ENCODE measurements around the gene BBS9. TPM values are rescaled to one million over a fixed set of nuclear protein-coding genes. Genes with fewer than 3 reads are reported as not detected.

The BBS9 gene
- total and polyA plus RNA-seq, 9 donors = 13.0 to 23.5 (median 15.9) TPM

DNA sequence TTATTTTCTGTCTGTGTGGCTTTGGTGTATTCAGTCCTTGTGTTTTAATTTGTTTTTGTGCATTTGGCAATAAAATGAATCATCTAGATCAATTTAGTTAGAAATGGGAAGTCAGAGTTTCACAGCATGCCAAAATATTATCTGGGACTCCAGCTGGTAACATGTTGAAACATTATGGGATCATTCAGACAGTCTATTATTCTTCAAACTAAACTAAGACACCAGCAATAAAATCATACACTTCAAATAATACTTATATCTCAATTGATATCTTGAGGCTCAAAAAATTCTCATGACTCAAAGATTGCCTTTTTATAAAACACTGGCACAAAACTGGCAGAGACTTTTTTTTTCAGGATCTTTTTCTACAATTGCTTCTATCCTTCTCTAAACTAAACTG lies 14.4 kb upstream of the BBS9 start:
- Histone ChIP-seq H3K9me3 (replicated peaks; ENCODE audit: control insufficient read depth, low read depth, low read length) (peaks cover 9% of the 10 kb centered on the region), H3K4me3 (ENCODE audit: low read length) (no peak overlapping the region), H3K27me3 (ENCODE audit: control insufficient read depth, insufficient read depth, low read length) (no peaks in the 10 kb centered on the region), H3K27ac (ENCODE audit: low read length) (no peak overlapping the region), H3K36me3 (ENCODE audit: control insufficient read depth, insufficient read depth, low read length) (no peaks in the 10 kb centered on the region), H3K4me1 (ENCODE audit: control insufficient read depth, insufficient read depth, low read length) (no peaks in the 10 kb centered on the region)
- no peak for DNase-seq

DNA sequence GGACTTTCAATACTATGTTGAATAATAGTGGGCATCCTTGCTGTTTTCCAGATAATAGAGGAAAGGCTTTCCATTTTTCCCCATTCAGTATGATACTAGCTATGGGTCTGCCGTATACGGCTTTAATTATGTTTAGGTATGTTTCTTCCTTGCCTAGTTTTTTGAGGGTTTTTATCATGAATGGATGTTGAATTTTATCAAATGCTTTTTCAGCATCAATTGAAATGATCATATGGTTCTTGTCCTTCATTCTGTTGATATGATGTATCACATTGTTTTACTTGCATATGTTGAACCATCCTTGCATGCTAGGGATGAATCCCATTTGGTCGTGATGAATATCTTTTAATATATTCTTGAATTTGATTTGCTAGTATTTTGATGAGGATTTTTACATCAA lies 11.0 kb upstream of the BBS9 start:
- H3K36me3 ChIP-seq (ENCODE audit: control insufficient read depth, insufficient read depth, low read length) = no peaks in the 10 kb centered on the region
- WGBS (ENCODE audit: insufficient coverage) = no CpG with 5 or more reads among the region's 3 CpGs
- H3K27me3 ChIP-seq (ENCODE audit: control insufficient read depth, insufficient read depth, low read length) = no peaks in the 10 kb centered on the region
- peaks cover 9% of the 10 kb centered on the region for H3K9me3 ChIP-seq (replicated peaks; ENCODE audit: control insufficient read depth, low read depth, low read length)
- H3K4me3 ChIP-seq (ENCODE audit: low read length) = no peak overlapping the region
- DNase-seq = no peak
- H3K27ac ChIP-seq (ENCODE audit: low read length) = no peak overlapping the region
- H3K4me1 ChIP-seq (ENCODE audit: control insufficient read depth, insufficient read depth, low read length) = no peaks in the 10 kb centered on the region

GRCh38 chr7:33127085-33127484 lies 2.3 kb upstream of the BBS9 start:
- Histone ChIP-seq H3K4me3 (ENCODE audit: low read length) (no peak overlapping the region), H3K4me1 (ENCODE audit: control insufficient read depth, insufficient read depth, low read length) (peaks cover 3% of the 10 kb centered on the region), H3K27me3 (ENCODE audit: control insufficient read depth, insufficient read depth, low read length) (no peaks in the 10 kb centered on the region), H3K9me3 (replicated peaks; ENCODE audit: control insufficient read depth, low read depth, low read length) (no peaks in the 10 kb centered on the region), H3K27ac (ENCODE audit: low read length) (no peak overlapping the region), H3K36me3 (ENCODE audit: control insufficient read depth, insufficient read depth, low read length) (no peaks in the 10 kb centered on the region)
- DNase-seq = no peak
- WGBS (ENCODE audit: insufficient coverage) = no CpG with 5 or more reads among the region's 2 CpGs

GRCh38 chr7:33128631-33128989 lies 754 bp upstream of the BBS9 start:
- H3K4me1 ChIP-seq (ENCODE audit: control insufficient read depth, insufficient read depth, low read length) = peaks cover 3% of the 10 kb centered on the region
- H3K9me3 ChIP-seq (replicated peaks; ENCODE audit: control insufficient read depth, low read depth, low read length) = no peaks in the 10 kb centered on the region
- no peak for DNase-seq
- H3K27ac ChIP-seq (ENCODE audit: low read length) = peak overlapping the region; percentile 91
- H3K36me3 ChIP-seq (ENCODE audit: control insufficient read depth, insufficient read depth, low read length) = no peaks in the 10 kb centered on the region
- WGBS (ENCODE audit: insufficient coverage) = 0% methylated on average over 1 of the region's 3 CpGs
- H3K4me3 ChIP-seq (ENCODE audit: low read length) = peak overlapping the region; percentile 78
- H3K27me3 ChIP-seq (ENCODE audit: control insufficient read depth, insufficient read depth, low read length) = no peaks in the 10 kb centered on the region

GRCh38 chr7:33129806-33130153 lies 416 bp downstream of the BBS9 start:
- H3K4me3 ChIP-seq (ENCODE audit: low read length) = peak overlapping the region; percentile 78
- H3K36me3 ChIP-seq (ENCODE audit: control insufficient read depth, insufficient read depth, low read length) = no peaks in the 10 kb centered on the region
- peaks cover 3% of the 10 kb centered on the region for H3K4me1 ChIP-seq (ENCODE audit: control insufficient read depth, insufficient read depth, low read length)
- no peaks in the 10 kb centered on the region for H3K27me3 ChIP-seq (ENCODE audit: control insufficient read depth, insufficient read depth, low read length)
- 0% methylated on average over 5 of the region's 11 CpGs for WGBS (ENCODE audit: insufficient coverage)
- DNase-seq = no peak
- no peaks in the 10 kb centered on the region for H3K9me3 ChIP-seq (replicated peaks; ENCODE audit: control insufficient read depth, low read depth, low read length)
- peak overlapping the region; percentile 91 for H3K27ac ChIP-seq (ENCODE audit: low read length)

DNA sequence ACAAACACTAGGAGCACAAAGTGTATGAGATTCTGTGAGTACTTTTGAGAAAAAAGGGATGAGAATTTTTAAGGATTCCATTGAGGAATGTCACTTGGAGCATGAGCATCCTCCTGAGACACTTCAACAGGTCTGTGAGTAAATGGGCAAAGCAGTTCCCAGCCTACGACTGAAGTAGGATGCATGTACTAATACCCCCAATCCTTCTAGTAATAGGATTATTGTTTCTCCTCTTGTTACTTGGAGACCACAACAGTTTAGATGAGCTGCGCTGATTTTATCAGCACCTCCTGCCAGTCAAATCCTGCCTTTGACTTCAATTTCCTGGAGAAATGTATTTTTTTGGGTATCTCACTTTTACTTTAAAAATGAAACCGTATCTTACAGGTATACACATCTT lies 820 bp downstream of the BBS9 start:
- H3K27ac ChIP-seq (ENCODE audit: low read length) = no peak overlapping the region
- peaks cover 3% of the 10 kb centered on the region for H3K4me1 ChIP-seq (ENCODE audit: control insufficient read depth, insufficient read depth, low read length)
- H3K9me3 ChIP-seq (replicated peaks; ENCODE audit: control insufficient read depth, low read depth, low read length) = no peaks in the 10 kb centered on the region
- H3K4me3 ChIP-seq (ENCODE audit: low read length) = peak overlapping the region; percentile 78
- peak; percentile 24 for DNase-seq
- no peaks in the 10 kb centered on the region for H3K27me3 ChIP-seq (ENCODE audit: control insufficient read depth, insufficient read depth, low read length)
- WGBS (ENCODE audit: insufficient coverage) = no CpG with 5 or more reads among the region's 3 CpGs
- no peaks in the 10 kb centered on the region for H3K36me3 ChIP-seq (ENCODE audit: control insufficient read depth, insufficient read depth, low read length)

DNA sequence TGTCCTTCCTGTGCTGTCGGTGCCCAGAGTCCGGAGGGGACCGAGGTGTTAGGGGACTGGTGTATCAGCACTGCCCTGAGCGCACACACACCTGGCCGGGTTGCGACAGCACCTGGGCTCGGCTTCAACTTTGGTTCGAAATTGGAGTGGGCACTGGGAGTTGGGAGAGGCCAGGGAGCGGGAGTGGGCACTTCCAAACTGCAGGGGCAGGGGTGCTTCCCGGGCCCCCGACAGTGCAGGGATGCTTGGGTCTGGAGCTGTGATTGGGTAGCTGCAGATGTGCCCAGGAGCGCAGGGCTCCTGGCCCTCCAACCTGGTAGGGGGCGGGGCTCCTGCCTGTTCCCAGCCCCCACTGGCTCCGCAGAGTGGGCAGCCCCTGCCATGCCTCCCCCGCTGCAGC lies 7.7 kb downstream of the BBS9 start:
- no peak overlapping the region for H3K4me3 ChIP-seq (ENCODE audit: low read length)
- WGBS (ENCODE audit: insufficient coverage) = 89% methylated on average over 14 of the region's 15 CpGs
- peaks cover 5% of the 10 kb centered on the region for H3K9me3 ChIP-seq (replicated peaks; ENCODE audit: control insufficient read depth, low read depth, low read length)
- no peaks in the 10 kb centered on the region for H3K4me1 ChIP-seq (ENCODE audit: control insufficient read depth, insufficient read depth, low read length)
- no peaks in the 10 kb centered on the region for H3K36me3 ChIP-seq (ENCODE audit: control insufficient read depth, insufficient read depth, low read length)
- no peak overlapping the region for H3K27ac ChIP-seq (ENCODE audit: low read length)
- no peak for DNase-seq
- no peaks in the 10 kb centered on the region for H3K27me3 ChIP-seq (ENCODE audit: control insufficient read depth, insufficient read depth, low read length)

- H3K36me3 ChIP-seq (ENCODE audit: control insufficient read depth, insufficient read depth, low read length) = no peaks in the 10 kb centered on the region
- peaks cover 4% of the 10 kb centered on the region for H3K9me3 ChIP-seq (replicated peaks; ENCODE audit: control insufficient read depth, low read depth, low read length)
- no CpG with 5 or more reads among the region's 1 CpG for WGBS (ENCODE audit: insufficient coverage)
- H3K4me3 ChIP-seq (ENCODE audit: low read length) = no peak overlapping the region
- no peaks in the 10 kb centered on the region for H3K27me3 ChIP-seq (ENCODE audit: control insufficient read depth, insufficient read depth, low read length)
- no peaks in the 10 kb centered on the region for H3K4me1 ChIP-seq (ENCODE audit: control insufficient read depth, insufficient read depth, low read length)
- no peak for DNase-seq
- H3K27ac ChIP-seq (ENCODE audit: low read length) = no peak overlapping the region
These were observed 13.2 kb downstream of the BBS9 start for GRCh38 chr7:33142585-33142984.

- no peak overlapping the region for H3K4me3 ChIP-seq (ENCODE audit: low read length)
- H3K27ac ChIP-seq (ENCODE audit: low read length) = no peak overlapping the region
- H3K36me3 ChIP-seq (ENCODE audit: control insufficient read depth, insufficient read depth, low read length) = no peaks in the 10 kb centered on the region
- H3K27me3 ChIP-seq (ENCODE audit: control insufficient read depth, insufficient read depth, low read length) = no peaks in the 10 kb centered on the region
- peaks cover 4% of the 10 kb centered on the region for H3K9me3 ChIP-seq (replicated peaks; ENCODE audit: control insufficient read depth, low read depth, low read length)
- no peaks in the 10 kb centered on the region for H3K4me1 ChIP-seq (ENCODE audit: control insufficient read depth, insufficient read depth, low read length)
- no CpG with 5 or more reads among the region's 4 CpGs for WGBS (ENCODE audit: insufficient coverage)
- no peak for DNase-seq
These were observed 14.8 kb downstream of the BBS9 start for GRCh38 chr7:33143996-33144718.

GRCh38 chr7:33145156-33145555 lies 15.8 kb downstream of the BBS9 start:
- H3K9me3 ChIP-seq (replicated peaks; ENCODE audit: control insufficient read depth, low read depth, low read length) = peaks cover 4% of the 10 kb centered on the region
- H3K36me3 ChIP-seq (ENCODE audit: control insufficient read depth, insufficient read depth, low read length) = no peaks in the 10 kb centered on the region
- no peaks in the 10 kb centered on the region for H3K4me1 ChIP-seq (ENCODE audit: control insufficient read depth, insufficient read depth, low read length)
- no peaks in the 10 kb centered on the region for H3K27me3 ChIP-seq (ENCODE audit: control insufficient read depth, insufficient read depth, low read length)
- H3K4me3 ChIP-seq (ENCODE audit: low read length) = no peak overlapping the region
- H3K27ac ChIP-seq (ENCODE audit: low read length) = no peak overlapping the region
- DNase-seq = no peak
- WGBS (ENCODE audit: insufficient coverage) = no CpG with 5 or more reads among the region's 5 CpGs

DNA sequence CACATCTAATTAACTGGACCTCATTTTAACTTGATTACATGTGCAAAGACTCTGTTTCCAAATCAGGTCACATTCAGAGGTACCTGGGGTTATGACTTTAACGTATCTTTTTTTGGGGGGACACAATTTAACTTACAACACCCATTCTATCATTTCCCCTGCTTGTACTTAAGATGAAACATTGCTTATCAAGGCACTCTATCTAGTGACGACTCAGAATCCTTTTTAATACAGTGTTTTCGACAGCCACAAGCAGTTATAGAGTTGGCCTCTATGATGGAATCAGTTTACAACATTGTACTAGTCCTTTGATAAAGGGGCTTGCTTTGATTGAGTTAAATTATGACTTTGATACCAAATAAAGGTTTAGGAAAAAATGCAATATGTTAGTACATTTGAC lies 22.7 kb downstream of the BBS9 start:
- Histone ChIP-seq H3K27me3 (ENCODE audit: control insufficient read depth, insufficient read depth, low read length) (no peaks in the 10 kb centered on the region), H3K4me3 (ENCODE audit: low read length) (no peak overlapping the region), H3K4me1 (ENCODE audit: control insufficient read depth, insufficient read depth, low read length) (no peaks in the 10 kb centered on the region), H3K36me3 (ENCODE audit: control insufficient read depth, insufficient read depth, low read length) (no peaks in the 10 kb centered on the region), H3K27ac (ENCODE audit: low read length) (no peak overlapping the region), H3K9me3 (replicated peaks; ENCODE audit: control insufficient read depth, low read depth, low read length) (no peaks in the 10 kb centered on the region)
- no peak for DNase-seq
- 71% methylated on average over 1 of the region's 3 CpGs for WGBS (ENCODE audit: insufficient coverage)
